NCI-H345 treated with DMSO at 0.1 percent for 48 hours (cell line): ENCODE results near the gene HNF4A.
A peak's percentile ranks its signal among the peaks of the same experiment; 100 is the strongest.
"Not testable (repeated sequence)": the region's sequence is repeated elsewhere in the genome, so short reads cannot be mapped to it uniquely, and the experiment has no call there.

ENCODE experiments used
- DNase-seq: peaks from one replicate; lab custom pipeline; 2025; ENCODE audit not compliant: unreplicated experiment; lab: John Stamatoyannopoulos, UW

The HNF4A gene

GRCh38 chr20:44355498-44356352 lies at the start of gene HNF4A:
TSS of gene HNF4A (plus strand) at chr20:44355699. CDS start at chr20:44355805, 106 bp downstream.
- DNase-seq, result no peak

GRCh38 chr20:44306927-44307326 lies 48.6 kb upstream of the HNF4A start:
- DNase-seq, result no peak

GRCh38 chr20:44309763-44310663 lies 45.5 kb upstream of the HNF4A start:
- DNase-seq, result no peak

GRCh38 chr20:44310664-44311639 lies 44.5 kb upstream of the HNF4A start, which contains the start of gene FITM2:
TSS of gene FITM2 (minus strand) at chr20:44311202. CDS start at chr20:44311148, 54 bp downstream.
- peak; percentile 97 for DNase-seq

- peak; percentile 15 for DNase-seq
Measured at GRCh38 chr20:44314870-44315269, 40.6 kb upstream of the HNF4A start.

- no peak for DNase-seq
Measured at GRCh38 chr20:44319839-44320422, 35.6 kb upstream of the HNF4A start.

- DNase-seq, result no peak
Measured at GRCh38 chr20:44324343-44324742, 31.2 kb upstream of the HNF4A start.

GRCh38 chr20:44326391-44327159 lies 28.9 kb upstream of the HNF4A start:
- DNase-seq, result no peak

GRCh38 chr20:44327748-44328147 lies 27.8 kb upstream of the HNF4A start:
- not testable (repeated sequence) for DNase-seq

GRCh38 chr20:44328428-44328827 lies 27.1 kb upstream of the HNF4A start:
- DNase-seq, result no peak

GRCh38 chr20:44331201-44331600 lies 24.3 kb upstream of the HNF4A start:
- DNase-seq, result no peak

GRCh38 chr20:44334306-44334705 lies 21.2 kb upstream of the HNF4A start:
- no peak for DNase-seq

GRCh38 chr20:44334709-44335108 lies 20.8 kb upstream of the HNF4A start:
- DNase-seq, result no peak

GRCh38 chr20:44335675-44336074 lies 19.8 kb upstream of the HNF4A start:
- DNase-seq, result no peak

GRCh38 chr20:44336086-44336485 lies 19.4 kb upstream of the HNF4A start:
- no peak for DNase-seq

GRCh38 chr20:44336725-44337380 lies 18.6 kb upstream of the HNF4A start, which contains the start of gene R3HDML:
TSS of gene R3HDML (plus strand) at chr20:44337043. CDS start at chr20:44337158, 115 bp downstream.
- no peak for DNase-seq

GRCh38 chr20:44342248-44342647 lies 13.3 kb upstream of the HNF4A start:
- DNase-seq, result no peak

GRCh38 chr20:44343162-44343675 lies 12.3 kb upstream of the HNF4A start:
- DNase-seq, result no peak

- no peak for DNase-seq
Measured at GRCh38 chr20:44344723-44345122, 10.8 kb upstream of the HNF4A start.
